B cell (primary cell): Measurements from ENCODE around the gene ADAMTS17.

Experiments used
- EZH2 ChIP-seq: IDR thresholded peaks from 2 replicates; pipeline ENCODE4 v1.6.1; 2012; ENCODE audit warnings: borderline replicate concordance, low read depth, mild to moderate bottlenecking, moderate library complexity, low read length; ENCODE audit not compliant: insufficient read depth, poor library complexity, severe bottlenecking
- TF ChIP-seq, protein P1 (sequence below): fragments of 200-600 bp; IDR thresholded peaks from one replicate; pipeline ENCODE4 v1.8.0; 2022; ENCODE audit warnings: antibody characterized with exemption, mild to moderate bottlenecking

DNA sequence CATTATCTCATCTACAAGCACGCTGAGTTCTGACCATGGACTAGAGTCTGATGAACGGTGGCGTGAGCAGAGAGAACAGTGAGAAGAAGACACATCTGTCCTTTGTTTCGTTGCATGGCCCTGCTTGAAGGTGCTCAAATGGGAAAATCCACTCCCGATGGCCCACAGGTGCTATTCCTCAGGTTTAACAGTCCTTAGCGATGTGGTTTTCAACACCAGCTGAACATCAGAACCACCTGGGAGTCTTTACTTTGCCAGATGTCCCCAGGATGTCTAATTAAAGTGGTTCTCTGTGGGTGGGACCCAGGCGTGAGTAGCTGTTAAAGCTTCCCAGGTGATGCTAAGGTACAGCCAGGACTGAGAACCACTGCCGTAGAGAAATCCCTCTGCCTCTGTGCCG, 13.0 kb downstream of the ADAMTS17 start:
- TF ChIP-seq, protein P1, sequence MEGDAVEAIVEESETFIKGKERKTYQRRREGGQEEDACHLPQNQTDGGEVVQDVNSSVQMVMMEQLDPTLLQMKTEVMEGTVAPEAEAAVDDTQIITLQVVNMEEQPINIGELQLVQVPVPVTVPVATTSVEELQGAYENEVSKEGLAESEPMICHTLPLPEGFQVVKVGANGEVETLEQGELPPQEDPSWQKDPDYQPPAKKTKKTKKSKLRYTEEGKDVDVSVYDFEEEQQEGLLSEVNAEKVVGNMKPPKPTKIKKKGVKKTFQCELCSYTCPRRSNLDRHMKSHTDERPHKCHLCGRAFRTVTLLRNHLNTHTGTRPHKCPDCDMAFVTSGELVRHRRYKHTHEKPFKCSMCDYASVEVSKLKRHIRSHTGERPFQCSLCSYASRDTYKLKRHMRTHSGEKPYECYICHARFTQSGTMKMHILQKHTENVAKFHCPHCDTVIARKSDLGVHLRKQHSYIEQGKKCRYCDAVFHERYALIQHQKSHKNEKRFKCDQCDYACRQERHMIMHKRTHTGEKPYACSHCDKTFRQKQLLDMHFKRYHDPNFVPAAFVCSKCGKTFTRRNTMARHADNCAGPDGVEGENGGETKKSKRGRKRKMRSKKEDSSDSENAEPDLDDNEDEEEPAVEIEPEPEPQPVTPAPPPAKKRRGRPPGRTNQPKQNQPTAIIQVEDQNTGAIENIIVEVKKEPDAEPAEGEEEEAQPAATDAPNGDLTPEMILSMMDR = no peak
- no peak for TF ChIP-seq EZH2
